HG03280 (cell line): Measurements from ENCODE around the gene DIRAS1.
"Not testable (repeated sequence)": the region's sequence is repeated elsewhere in the genome, so short reads cannot be mapped to it uniquely, and the experiment has no call there.

Source experiments
- ATAC-seq: cut with Tn5 transposase; IDR thresholded peaks from one replicate; pipeline ENCODE4 v1.9.1; 2021; ENCODE audit warnings: mild to moderate bottlenecking, moderate library complexity; ENCODE audit not compliant: unreplicated experiment

DIRAS1 gene

GRCh38 chr19:2714102-2714501 is 7.1 kb downstream of the DIRAS1 start:
- ATAC-seq: not testable (repeated sequence)

GRCh38 chr19:2713170-2713569 is 8.0 kb downstream of the DIRAS1 start:
- not testable (repeated sequence) for ATAC-seq

GRCh38 chr19:2711875-2712205 is 9.3 kb downstream of the DIRAS1 start:
- ATAC-seq: no peak

GRCh38 chr19:2711172-2711874 is 9.8 kb downstream of the DIRAS1 start:
- ATAC-seq: no peak

- no peak for ATAC-seq
Measured at GRCh38 chr19:2706251-2706650, 14.9 kb downstream of the DIRAS1 start.

DNA sequence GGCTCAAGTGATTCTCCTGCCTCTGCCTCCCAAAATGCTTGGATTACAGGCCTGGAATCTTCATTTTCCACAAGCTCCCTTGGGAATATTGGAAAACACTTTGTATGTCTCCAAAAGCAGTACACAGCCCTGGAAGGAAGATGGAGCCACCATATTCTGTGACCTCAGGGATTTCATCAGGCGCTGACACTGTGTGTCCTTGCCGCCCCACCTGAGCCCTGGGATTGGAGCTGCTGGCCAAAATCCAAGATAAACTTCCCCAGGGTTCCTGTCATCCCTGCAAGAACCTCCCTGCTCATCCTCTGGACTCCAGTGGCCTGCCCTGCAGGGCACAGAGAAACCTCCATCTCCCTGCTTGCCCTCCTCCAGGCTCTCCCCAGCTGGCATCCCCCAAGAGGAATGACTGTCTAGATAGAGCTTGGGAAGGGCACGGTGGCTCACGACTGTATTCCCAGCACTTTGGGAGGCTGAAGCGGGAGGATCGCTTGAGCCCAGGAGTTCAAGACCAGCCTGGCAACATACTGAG is 17.4 kb downstream of the DIRAS1 start:
- ATAC-seq: no peak

- no peak for ATAC-seq
Measured at GRCh38 chr19:2703077-2703437, 18.1 kb downstream of the DIRAS1 start.

GRCh38 chr19:2702170-2703076 is 18.7 kb downstream of the DIRAS1 start, which contains the start of gene GNG7:
Gene GNG7, minus strand, starts transcription at chr19:2702694. Its CDS starts 182,006 bp downstream, at chr19:2520688.
- peak; percentile 86 for ATAC-seq

DNA sequence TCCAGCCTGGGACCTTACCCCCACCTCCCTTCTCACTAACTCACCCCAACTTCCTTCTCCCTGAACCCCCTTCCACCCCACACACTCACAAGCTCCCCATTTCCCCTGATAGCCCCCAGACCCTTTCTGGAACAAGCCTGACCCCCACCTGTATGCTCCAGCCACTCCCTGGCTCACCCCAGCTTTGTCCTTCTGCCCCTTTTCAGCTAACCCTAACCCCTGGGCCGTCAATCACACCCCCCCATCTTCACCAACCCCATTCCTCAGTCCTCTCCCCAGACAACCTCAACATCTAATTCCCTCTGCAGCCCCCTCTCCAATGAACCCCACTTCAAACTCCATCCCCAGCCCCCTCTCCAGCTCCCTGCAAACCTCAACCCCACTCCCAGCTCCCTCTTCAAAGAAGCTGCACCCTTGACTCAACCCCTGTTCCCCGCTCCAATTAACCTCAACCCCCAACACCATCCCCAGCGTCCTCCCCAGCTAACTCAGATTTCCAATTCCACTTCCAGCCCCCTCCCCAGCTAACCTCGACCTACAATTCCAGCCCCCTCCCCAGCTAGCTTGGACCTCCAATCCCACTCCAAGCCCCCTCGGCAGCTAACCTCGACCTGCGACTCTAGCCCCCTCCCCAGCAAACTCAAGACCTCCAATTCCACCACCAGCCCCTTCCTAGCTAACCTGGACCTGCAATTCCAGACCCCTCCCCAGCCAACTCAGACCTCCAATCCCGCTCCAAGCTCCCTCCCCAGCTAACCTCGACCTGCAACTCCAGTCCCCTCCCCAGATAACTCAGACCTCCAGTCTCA is 19.6 kb downstream of the DIRAS1 start:
- ATAC-seq: no peak

GRCh38 chr19:2700660-2701360 is 20.4 kb downstream of the DIRAS1 start:
- no peak for ATAC-seq

DNA sequence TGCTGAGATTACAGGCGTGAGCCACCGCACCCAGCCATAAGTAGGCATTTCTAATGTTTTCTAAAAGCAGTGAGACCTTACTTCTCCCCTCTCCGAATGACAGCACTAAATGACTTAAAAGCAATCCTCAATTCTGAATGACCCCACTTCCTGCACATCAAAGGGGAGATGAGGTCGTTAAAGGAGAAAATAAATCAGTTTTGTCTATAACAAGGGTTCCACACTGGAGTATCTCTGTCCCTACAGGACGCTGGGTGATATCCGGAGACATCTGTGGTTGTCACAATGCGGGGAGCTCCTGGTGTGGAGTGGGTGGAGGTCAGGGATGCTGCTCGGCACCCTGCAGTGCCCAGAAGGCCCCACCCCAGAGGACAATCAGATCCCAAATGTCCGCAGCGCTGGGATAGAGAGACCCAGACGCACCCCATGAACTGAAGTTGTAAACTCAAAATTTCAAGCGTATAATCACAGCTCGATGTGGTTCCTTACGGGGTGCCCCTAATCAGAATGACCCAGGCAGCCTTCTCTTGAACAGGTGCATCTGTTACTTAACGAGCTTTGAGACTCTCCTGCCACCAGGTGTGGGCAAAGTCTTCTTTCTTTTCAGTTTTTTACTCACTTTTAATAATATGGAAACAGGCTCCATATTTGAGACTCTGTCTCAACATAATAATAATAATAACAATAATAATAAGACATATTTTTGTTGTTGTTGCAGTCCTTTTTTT is 21.6 kb downstream of the DIRAS1 start:
- ATAC-seq: no peak

- ATAC-seq: no peak
Measured at GRCh38 chr19:2694196-2694595, 27.0 kb downstream of the DIRAS1 start.

DNA sequence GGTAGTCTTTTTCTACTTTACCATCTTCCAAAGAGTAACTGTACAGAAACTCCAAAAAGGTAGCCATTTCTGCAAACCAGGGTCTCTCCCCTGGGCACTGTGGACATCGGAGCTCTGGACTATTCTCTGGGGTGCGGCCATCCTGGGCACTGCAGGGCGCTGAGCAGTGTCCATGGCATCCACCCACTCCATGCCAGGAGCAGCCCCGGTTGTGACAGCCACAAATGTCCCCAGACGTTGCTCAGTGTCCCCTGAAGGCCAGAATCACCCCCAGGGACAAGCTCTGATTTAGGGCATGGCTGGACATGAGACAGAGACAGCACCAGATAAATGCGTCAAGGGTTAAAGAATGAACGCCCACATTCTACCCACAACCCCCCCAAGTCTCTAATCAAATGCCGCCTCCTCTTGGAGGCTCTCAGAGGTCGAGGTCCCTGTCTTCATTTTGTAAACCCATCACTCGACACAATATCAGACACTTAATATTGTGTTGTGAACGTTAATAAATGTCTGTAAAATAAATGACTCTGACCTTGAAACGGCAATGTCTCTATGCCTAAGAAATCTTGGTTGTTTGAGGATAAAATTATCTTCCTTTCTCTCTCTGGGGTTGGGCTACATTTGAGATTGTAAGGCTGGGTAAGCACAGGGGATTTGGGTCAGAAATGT is 27.5 kb downstream of the DIRAS1 start:
- ATAC-seq: no peak

DNA sequence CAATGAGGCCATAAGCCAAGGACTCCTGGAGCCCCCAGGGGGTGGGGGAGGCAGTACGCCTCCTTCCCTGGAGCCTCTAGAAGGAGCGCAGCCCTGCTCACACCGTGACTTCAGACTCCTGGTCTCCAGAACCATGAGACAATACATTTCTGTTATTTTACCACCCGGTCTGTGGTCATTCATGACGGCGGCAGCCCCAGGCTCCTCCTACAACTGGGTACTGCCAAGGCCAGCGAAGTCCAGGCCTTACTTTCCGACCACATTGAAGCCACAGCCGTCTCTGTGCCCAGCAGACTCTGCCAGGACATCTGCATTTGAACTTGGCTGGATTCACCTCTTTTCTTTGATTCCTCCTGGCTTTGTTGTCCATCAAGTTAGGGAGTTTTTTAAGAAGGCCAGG is 29.2 kb downstream of the DIRAS1 start:
- no peak for ATAC-seq

- no peak for ATAC-seq
Measured at GRCh38 chr19:2690856-2691255, 30.3 kb downstream of the DIRAS1 start.

- ATAC-seq: no peak
Measured at GRCh38 chr19:2686360-2686759, 34.8 kb downstream of the DIRAS1 start.

DNA sequence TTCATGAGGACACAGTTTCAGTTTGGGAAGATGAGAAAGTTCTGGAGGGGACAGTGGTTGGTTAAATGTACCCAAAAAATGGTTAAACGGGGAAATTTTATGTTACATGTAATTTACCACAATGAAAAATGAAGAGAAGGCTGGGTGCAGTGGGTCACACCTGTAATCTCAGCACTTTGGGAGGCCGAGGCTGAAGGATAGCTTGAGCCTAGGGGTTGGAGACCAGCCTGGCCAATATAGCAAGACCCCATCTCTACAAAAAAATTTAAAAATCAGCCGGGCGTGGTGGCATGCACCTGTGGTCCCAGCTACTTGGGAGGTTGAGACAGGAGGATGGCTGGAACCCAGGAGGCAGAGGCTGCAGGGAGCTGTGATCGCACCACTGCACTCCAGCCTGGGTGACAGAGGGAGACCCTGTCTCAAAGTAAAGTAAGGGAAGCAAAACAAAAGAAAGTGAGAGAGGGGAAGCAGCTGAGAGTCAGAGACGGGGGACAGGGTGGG is 35.9 kb downstream of the DIRAS1 start:
- ATAC-seq: no peak

DNA sequence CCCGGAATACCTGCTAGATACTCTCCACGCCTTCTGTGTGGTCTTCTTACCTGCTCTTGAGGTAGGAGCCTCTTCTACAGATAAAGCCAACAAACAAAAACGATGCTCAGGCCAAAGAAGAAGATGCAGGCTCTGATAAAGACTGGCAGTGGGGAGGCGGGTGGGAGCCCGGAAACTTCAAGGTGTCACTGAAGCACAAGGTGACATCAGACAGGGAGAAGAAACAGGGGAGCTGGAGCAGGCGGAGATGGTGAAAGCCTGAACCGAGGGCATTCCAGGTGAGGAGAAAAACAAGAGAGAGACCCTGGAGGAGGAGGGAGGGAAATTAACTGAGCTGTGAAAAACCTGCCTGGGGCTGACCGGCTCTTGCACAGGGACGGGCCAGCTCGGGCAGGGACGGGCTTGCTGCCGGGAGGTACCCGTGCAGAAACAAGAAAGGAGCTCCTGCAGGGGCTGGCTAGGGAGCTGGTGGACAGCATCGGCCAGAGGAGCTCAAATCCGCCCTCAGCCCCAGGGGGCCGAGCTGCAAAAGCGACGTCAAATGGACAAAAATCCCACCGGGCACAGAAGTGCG is 37.7 kb downstream of the DIRAS1 start:
- ATAC-seq: no peak

DNA sequence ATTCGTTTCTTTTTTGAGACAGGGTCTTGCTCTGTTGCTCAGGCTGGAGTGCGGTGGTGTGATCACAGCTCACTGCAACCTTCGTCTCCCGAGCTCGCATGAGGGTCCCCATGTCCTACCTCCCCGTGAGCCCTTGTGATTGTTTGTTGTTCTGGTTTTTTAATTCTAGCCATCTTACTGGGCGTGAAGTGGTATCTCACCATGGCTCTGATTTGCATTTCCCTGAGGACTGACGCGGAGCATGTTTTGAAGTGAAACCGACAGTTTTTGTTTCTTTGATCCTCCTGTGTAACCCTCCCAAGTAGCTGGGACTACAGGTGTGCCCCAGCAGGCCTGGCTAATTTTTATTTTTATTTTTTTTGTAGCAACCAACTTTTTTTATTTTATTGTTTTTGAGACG is 40.4 kb downstream of the DIRAS1 start:
- peak; percentile 29 for ATAC-seq
